ENCODE data around the gene CREG2. TPM values are rescaled to one million over a fixed set of nuclear protein-coding genes. Genes with fewer than 3 reads are reported as not detected.

CREG2 gene
- total RNA-seq, 3 donors from 2014 or later = under 0.01 TPM; not detected in 2

- no peaks in the 10 kb centered on the region for H3K9me3 ChIP-seq
- no peaks in the 10 kb centered on the region for H3K36me3 ChIP-seq
- H3K27ac ChIP-seq = no peak overlapping the region
- no peak for TF ChIP-seq POLR2A (IDR thresholded peaks at IDR 0.05)
- TF ChIP-seq CTCF (IDR thresholded peaks at IDR 0.05) = no peak
- no peak for TF ChIP-seq POLR2AphosphoS5 (IDR thresholded peaks at IDR 0.05)
- DNase-seq (ENCODE audit: low spot score in 2 of 2) = no peak
- peaks cover 0 to 5% of the 10 kb centered on the region in 2 donors for H3K27me3 ChIP-seq
- intact Hi-C loops (cut with DNase I; ENCODE audit: low total_unique reads) = no loop called here
- no peak overlapping the region for H3K4me3 ChIP-seq
- no peaks in the 10 kb centered on the region for H3K4me1 ChIP-seq
Measured at GRCh38 chr2:101383016-101383541, 4.2 kb downstream of the CREG2 start.

GRCh38 chr2:101382442-101382841 is 4.9 kb downstream of the CREG2 start:
- Histone ChIP-seq H3K27me3 (peaks cover 0 to 5% of the 10 kb centered on the region in 2 donors), H3K4me3 (no peak overlapping the region), H3K36me3 (no peaks in the 10 kb centered on the region), H3K4me1 (no peaks in the 10 kb centered on the region), H3K9me3 (no peaks in the 10 kb centered on the region), H3K27ac (no peak overlapping the region)
- intact Hi-C loops (cut with DNase I; ENCODE audit: low total_unique reads) = no loop called here
- no peak for TF ChIP-seq POLR2AphosphoS5 (IDR thresholded peaks at IDR 0.05)
- TF ChIP-seq CTCF (IDR thresholded peaks at IDR 0.05) = no peak
- TF ChIP-seq POLR2A (IDR thresholded peaks at IDR 0.05) = no peak
- DNase-seq (ENCODE audit: low spot score in 2 of 2) = no peak

GRCh38 chr2:101380376-101380775 is 6.9 kb downstream of the CREG2 start:
- intact Hi-C loops (cut with DNase I; ENCODE audit: low total_unique reads) = no loop called here
- no peak for DNase-seq (ENCODE audit: low spot score in 2 of 2)
- H3K9me3 ChIP-seq = no peaks in the 10 kb centered on the region
- no peak overlapping the region for H3K4me3 ChIP-seq
- no peak for TF ChIP-seq POLR2AphosphoS5 (IDR thresholded peaks at IDR 0.05)
- TF ChIP-seq POLR2A (IDR thresholded peaks at IDR 0.05) = no peak
- TF ChIP-seq CTCF (IDR thresholded peaks at IDR 0.05) = no peak
- H3K36me3 ChIP-seq = no peaks in the 10 kb centered on the region
- peaks cover 0 to 5% of the 10 kb centered on the region in 2 donors for H3K27me3 ChIP-seq
- no peak overlapping the region for H3K27ac ChIP-seq
- no peaks in the 10 kb centered on the region for H3K4me1 ChIP-seq

- intact Hi-C loops (cut with DNase I; ENCODE audit: low total_unique reads) = no loop called here
- H3K9me3 ChIP-seq = no peaks in the 10 kb centered on the region
- TF ChIP-seq CTCF (IDR thresholded peaks at IDR 0.05) (no peak), POLR2A (IDR thresholded peaks at IDR 0.05) (no peak), POLR2AphosphoS5 (IDR thresholded peaks at IDR 0.05) (no peak)
- H3K4me1 ChIP-seq = no peaks in the 10 kb centered on the region
- H3K36me3 ChIP-seq = no peaks in the 10 kb centered on the region
- DNase-seq (ENCODE audit: low spot score in 2 of 2) = no peak
- no peak overlapping the region for H3K27ac ChIP-seq
- no peak overlapping the region for H3K4me3 ChIP-seq
- H3K27me3 ChIP-seq = no peaks in the 10 kb centered on the region
Measured at GRCh38 chr2:101379091-101379490, 8.2 kb downstream of the CREG2 start.

GRCh38 chr2:101375653-101376052 is 11.7 kb downstream of the CREG2 start:
- Histone ChIP-seq H3K36me3 (no peaks in the 10 kb centered on the region), H3K9me3 (no peaks in the 10 kb centered on the region), H3K27ac (no peak overlapping the region), H3K4me3 (no peak overlapping the region), H3K4me1 (no peaks in the 10 kb centered on the region), H3K27me3 (no peaks in the 10 kb centered on the region)
- TF ChIP-seq POLR2AphosphoS5 (IDR thresholded peaks at IDR 0.05) (no peak), CTCF (IDR thresholded peaks at IDR 0.05) (no peak), POLR2A (IDR thresholded peaks at IDR 0.05) (no peak)
- no peak for DNase-seq (ENCODE audit: low spot score in 2 of 2)
- intact Hi-C loops (cut with DNase I; ENCODE audit: low total_unique reads) = no loop called here
